ENCODE results near the gene PCDHA6.
"Not testable (repeated sequence)": the region's sequence is repeated elsewhere in the genome, so short reads cannot be mapped to it uniquely, and the experiment has no call there.

Gene PCDHA6

GRCh38 chr5:140827704-140828361 is at the start of gene PCDHA6:
Gene PCDHA6, plus strand, starts transcription at chr5:140827960. Its CDS starts 132 bp downstream, at chr5:140828092.
- DNase-seq: no peak

- DNase-seq: no peak
Observed at GRCh38 chr5:140780512-140780911, 47.2 kb upstream of the PCDHA6 start.

- no peak for DNase-seq
Observed at GRCh38 chr5:140785905-140786686, 41.7 kb upstream of the PCDHA6 start, which contains the start of gene PCDHA1. Gene PCDHA1, plus strand, starts transcription at chr5:140786140.

GRCh38 chr5:140787422-140787821 is 40.3 kb upstream of the PCDHA6 start:
- not testable (repeated sequence) for DNase-seq

- DNase-seq: not testable (repeated sequence)
Observed at GRCh38 chr5:140787849-140788504, 39.8 kb upstream of the PCDHA6 start.

GRCh38 chr5:140791089-140791488 is 36.7 kb upstream of the PCDHA6 start:
- DNase-seq: no peak

- no peak for DNase-seq
Observed at GRCh38 chr5:140794595-140795258, 33.0 kb upstream of the PCDHA6 start, which contains the start of gene PCDHA2. Gene PCDHA2, plus strand, starts transcription at chr5:140794852.

GRCh38 chr5:140795259-140795641 is 32.5 kb upstream of the PCDHA6 start:
- no peak for DNase-seq

- DNase-seq: not testable (repeated sequence)
Observed at GRCh38 chr5:140796072-140796717, 31.6 kb upstream of the PCDHA6 start.

- no peak for DNase-seq
Observed at GRCh38 chr5:140796718-140797095, 31.1 kb upstream of the PCDHA6 start.

- no peak for DNase-seq
Observed at GRCh38 chr5:140800816-140801493, 26.8 kb upstream of the PCDHA6 start, which contains the start of gene PCDHA3. Gene PCDHA3, plus strand, starts transcription at chr5:140801057.

- DNase-seq: no peak
Observed at GRCh38 chr5:140801494-140801841, 26.3 kb upstream of the PCDHA6 start.

GRCh38 chr5:140802381-140802780 is 25.4 kb upstream of the PCDHA6 start:
- not testable (repeated sequence) for DNase-seq

GRCh38 chr5:140802781-140803271 is 24.9 kb upstream of the PCDHA6 start:
- DNase-seq: no peak

GRCh38 chr5:140806834-140807775 is 20.7 kb upstream of the PCDHA6 start, which contains the start of gene PCDHA4:
Gene PCDHA4, plus strand, starts transcription at chr5:140807068.
- DNase-seq: no peak

GRCh38 chr5:140808241-140808888 is 19.4 kb upstream of the PCDHA6 start:
- not testable (repeated sequence) for DNase-seq

GRCh38 chr5:140808889-140809291 is 18.9 kb upstream of the PCDHA6 start:
- no peak for DNase-seq

GRCh38 chr5:140821375-140822280 is 6.1 kb upstream of the PCDHA6 start, which contains the start of gene PCDHA5:
Gene PCDHA5, plus strand, starts transcription at chr5:140821613.
- DNase-seq: no peak

- no peak for DNase-seq
Observed at GRCh38 chr5:140822281-140822629, 5.5 kb upstream of the PCDHA6 start.

All from CD4-positive, alpha-beta T cell treated with Interleukin-17A for 1 hour (primary cell).